ENCODE results near the gene GHRHR.

Gene GHRHR

DNA sequence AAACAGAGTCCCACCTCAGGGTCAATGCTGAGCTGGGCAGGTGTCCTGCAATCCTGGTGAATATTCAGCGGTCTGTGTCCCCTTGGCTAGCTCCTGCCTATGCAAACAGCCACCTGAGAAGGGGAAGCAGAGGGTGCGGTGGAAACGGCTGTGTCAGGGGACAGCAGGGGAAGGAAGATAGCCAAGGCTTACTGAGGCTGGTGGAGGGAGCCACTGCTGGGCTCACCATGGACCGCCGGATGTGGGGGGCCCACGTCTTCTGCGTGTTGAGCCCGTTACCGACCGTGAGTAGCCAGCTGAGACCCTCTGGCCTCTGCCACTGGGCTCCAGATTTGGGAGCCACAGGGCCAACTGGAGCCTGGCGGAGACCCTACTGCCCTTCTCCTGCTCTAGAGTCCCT, at the start of gene GHRHR:
TSS of gene GHRHR (plus strand) at position 112 of the 400 bp plus-strand sequence. CDS start at position 228, 116 bp downstream.
- no peak for DNase-seq

DNA sequence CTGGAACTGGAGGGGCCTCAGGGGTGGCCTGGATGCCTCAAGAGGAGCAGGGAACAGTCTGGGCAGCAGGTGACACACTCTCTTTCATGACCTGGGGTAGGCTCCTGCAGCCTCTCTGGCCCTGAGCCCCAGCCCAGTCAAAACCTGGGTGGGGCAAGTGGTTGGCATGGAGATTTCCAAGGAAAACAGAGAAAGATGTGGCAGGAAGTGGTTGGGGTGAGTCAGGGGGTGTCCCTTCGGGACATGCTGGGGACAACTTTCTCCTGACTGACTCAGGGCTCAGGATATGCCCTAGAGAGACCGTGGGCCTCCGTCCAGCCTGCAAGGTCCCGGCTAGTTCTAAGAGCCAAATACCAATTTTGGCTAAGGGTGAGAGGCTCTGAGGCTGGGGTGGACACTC, 49.2 kb upstream of the GHRHR start:
- peak; percentile 55 for DNase-seq

DNA sequence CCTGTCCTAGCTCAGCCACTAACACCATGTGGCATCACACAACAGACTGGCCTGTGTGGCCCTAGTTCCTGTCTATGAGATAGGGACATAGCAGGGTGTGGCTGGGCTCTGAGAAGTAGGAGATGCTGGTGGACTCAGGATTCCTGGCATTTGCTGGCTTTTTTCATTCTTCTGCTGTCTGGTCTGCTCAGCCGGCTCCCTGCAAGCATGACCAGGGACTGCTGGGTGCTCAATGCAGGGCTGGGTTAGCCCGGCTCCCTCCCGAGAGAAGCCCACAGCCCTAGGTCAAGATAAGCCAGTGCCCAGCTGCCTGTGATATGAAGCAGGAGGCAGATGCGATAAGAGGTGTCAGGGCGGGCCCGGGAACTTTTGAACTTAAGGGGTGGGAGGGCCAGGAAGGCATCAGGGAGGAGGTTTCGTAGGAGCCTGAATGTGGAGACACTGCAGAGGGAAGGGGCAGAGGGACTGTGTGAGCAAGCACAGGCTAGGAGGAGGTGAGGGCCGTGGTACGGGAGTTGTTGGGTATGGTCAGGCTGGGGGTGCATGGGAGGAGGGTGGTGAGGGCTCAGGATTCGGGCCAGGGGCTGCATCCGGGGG, 48.6 kb upstream of the GHRHR start:
- no peak for DNase-seq

DNA sequence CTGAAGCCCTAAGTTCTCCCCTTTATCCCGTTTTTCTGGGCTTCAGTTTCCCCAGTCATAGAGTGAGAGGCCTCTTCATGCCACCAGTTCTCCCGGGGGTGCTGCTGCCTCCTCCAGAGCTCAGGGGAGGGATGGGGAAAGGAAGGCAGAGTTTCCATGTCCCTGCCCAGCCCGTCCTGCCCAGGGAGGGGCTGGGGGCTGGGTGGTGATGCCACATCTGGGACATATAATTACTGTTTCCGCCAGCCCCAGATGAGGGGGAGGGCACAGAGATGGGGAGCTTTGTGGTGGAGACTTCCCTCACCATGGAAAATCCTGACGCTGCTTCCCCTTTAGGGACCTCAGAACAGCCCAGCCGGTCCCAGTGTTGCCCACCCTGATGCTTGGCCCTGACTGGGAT, 48.0 kb upstream of the GHRHR start:
- no peak for DNase-seq

DNA sequence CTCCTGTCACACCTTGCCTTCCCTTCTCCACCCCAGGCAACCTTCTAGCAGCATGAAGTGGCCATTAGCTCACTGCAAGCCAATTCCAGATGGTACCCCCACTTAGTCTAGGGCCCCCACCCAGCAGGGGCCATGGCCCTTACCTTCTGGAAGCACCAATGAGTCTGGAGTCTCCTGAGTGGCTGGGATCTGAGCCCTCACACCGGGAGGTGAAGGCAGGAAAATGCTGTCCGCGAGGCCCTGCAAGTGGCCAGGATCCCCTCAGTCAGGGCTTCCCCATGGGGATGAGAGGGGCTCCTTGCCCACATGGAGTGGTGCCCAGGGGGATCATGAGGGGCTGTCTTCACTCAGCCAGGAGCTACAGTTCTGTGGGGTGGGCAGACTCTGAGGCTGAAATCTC, 47.5 kb upstream of the GHRHR start:
- DNase-seq: no peak

DNA sequence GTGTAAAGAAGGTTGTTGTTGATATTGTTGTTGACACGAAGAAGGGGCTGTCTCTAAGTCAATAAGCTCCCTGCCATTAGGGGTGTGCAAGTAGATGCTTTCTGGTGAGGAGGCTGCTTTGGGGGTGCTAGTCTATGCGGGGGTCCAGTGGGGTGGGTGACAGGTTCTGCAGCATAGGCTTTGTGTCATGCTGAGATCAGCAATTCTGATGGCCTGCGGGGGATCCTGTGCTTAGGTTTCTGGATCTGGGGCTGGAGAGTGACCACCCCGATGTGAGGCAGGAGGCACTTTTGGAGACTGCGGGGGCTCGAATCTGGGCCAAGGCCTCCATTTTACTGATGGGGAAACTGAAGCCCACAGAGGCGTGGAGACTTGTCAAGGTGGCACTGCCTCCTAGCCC, 47.0 kb upstream of the GHRHR start:
- DNase-seq: no peak

DNA sequence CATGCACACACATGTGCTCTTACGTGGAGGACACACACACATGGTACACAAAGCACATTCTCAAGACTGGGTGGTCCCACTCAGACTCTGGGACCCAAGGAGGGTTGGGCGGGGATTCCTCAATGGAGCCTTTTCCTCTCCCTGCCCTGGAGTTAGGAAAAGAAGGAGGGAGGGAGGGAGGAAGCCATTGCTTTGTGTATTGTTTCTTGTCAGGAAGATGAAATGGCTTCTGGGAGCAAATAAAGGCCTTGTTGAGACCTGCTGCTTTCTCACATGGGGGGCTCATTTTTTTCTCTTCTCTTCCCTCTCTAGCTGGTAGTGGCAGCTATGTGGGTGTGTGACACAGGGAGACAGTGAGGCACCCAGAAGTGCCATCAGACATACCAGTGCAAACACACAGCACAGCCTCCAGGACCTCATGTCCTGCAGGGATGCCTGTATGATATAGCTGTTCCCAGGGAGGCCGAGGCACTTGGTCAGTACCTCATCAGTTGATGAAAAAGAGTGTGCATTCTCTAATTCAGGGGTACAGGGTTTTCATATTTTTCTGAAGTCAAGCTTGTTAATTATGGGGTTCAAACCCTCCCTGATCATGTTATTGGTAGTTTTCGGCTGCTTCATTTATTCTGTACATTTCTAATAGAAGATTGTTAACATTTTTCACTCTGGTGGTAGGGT, 46.4 kb upstream of the GHRHR start:
- no peak for DNase-seq

DNA sequence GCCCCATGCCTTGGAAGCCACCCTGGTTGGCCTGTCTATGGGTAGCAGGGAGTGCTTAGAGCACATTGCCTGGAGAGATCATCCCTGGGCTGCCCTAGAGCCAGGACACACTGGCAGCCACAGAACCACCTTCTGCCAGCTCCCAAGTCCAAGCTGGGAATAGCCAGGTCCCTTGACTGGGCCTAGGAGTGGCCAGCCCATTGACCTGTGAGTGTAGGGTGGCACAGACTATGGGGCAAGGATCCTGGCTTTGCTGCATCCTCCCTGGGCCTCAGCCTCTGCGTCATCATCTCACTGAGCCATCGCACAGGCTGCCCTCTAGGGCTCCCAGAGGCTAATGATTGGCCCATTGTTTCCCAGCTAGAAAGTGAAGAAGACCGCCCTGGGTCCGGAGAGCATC, 45.1 kb upstream of the GHRHR start:
- DNase-seq: no peak

DNA sequence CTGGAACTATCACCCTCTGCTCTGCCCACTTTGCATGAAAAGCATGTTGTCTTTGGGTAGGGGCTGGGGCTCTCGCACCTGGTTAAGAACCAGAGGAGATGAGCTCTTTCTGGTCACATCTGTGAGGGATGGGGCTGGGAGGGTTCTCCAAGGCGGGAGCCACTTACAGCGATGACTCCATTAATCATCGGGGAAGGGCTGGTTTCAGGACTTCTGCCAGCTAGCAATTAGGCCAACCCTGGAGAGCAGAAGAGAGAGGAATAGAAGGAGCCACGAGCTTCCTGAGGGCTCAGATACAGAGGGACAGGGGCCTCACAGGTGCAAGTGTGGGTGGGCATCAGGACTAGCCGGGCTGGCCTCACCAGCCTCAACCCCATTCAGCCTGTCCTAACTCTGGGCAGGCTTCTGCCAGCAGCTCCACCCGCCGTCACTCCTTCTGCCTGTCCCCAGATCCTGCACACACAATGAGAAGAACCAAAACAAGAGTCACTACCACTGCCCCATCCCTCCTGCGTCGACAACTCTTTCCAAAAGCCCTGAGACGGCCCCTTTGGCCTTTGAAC, 43.7 kb upstream of the GHRHR start:
- peak; percentile 41 for DNase-seq

DNA sequence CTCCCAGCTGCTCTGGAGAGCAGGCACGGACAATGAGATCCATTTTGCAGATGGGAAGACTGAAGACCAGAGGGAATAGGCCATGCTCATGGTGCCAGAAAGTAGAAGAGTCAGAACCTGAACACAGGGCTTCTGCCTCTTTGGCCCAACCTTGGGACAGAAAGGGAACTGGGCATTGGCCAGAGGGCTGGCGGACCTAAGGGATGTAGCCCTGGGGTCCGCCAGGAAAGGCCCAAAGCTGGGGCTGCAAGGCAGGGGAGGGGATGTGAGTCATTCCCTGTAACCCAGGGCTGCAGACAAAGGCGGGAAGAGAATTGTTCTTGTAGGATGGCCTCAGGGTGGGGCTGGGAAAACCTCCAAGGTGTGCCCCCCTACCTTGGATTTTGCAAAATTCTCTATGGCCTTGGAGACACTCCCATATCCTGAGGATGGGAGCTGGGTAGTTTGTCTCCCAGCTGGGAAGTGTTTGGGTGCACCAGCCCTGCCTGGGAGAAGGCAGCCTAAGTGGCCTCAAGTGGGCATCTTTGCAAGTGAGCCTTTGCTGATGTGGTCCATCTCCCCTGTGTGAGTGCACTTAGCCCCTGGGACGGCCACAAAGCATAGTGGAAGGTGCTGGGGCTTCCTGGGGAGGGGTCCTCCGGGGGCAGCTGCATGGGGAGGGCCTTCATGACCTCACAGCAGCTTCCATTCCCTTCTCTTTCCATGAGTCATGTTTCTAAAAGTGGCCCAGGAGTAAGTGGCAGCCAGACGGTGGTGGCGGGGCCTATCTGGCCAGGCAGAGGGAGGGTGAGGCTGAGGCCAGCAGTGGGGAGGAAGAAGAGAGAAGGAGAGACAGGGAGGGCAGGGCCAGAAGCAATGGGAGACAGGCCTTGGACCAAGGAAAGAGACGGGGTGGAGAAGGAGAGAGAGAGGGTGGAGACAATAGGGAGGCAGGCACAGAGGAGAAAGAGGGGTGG, 42.9 kb upstream of the GHRHR start:
- peak; percentile 56 for DNase-seq

DNA sequence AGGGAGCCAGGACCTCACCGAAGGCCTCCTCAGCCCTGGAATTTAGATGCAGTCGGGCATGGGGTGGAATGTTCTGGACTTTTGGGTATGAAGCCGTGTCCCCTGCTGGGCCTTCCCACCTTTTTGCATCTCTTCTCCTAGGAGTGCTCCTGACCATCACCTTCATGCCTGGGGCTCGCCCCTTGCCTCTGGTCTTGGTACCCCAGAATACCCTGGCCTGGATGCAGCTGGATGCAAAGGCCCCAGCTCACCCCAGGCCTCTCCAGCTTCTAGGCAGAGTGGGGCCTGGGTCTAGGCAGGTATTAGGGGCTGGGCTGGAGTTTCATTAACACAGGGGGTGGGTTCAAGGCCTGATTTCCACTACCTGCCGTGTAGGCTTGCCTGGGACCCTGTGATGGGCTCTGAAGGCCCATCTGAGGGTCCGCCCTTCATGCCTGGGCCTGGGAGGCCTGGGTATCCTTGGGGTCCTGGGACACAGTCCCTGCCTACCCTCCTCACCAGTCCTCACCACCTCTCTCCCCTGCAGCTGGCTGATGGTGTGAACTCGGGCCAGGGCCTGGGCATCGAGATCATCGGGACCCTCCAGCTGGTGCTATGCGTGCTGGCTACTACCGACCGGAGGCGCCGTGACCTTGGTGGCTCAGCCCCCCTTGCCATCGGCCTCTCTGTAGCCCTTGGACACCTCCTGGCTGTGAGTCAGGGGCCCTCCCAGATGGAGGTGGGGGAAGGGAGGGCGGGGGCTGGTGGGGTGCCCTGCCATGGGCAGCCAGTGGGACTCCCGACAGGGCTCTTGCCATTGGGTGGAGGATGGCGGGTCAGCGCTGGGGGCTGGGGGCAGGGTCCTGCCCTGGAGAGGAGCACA, 42.0 kb upstream of the GHRHR start:
- no peak for DNase-seq

DNA sequence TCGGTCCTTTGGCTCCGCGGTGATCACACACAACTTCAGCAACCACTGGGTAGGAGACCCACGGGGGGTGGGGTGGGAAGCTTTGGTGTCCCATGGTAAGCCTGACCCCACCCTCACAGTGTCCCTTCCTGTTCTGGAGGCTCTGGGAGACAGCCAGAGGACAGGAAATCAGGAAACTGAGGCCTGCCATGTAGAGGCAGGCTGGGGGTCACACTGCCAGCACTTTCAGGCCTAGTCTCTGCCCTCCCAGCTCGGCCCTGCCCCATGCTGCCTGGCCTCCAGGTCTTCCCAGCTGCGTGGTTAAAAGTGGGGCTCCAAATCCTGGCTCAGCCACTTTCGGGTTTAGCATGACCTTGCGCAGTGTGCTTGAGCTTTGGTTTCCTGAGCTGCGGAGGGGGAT, 41.2 kb upstream of the GHRHR start:
- DNase-seq: no peak

DNA sequence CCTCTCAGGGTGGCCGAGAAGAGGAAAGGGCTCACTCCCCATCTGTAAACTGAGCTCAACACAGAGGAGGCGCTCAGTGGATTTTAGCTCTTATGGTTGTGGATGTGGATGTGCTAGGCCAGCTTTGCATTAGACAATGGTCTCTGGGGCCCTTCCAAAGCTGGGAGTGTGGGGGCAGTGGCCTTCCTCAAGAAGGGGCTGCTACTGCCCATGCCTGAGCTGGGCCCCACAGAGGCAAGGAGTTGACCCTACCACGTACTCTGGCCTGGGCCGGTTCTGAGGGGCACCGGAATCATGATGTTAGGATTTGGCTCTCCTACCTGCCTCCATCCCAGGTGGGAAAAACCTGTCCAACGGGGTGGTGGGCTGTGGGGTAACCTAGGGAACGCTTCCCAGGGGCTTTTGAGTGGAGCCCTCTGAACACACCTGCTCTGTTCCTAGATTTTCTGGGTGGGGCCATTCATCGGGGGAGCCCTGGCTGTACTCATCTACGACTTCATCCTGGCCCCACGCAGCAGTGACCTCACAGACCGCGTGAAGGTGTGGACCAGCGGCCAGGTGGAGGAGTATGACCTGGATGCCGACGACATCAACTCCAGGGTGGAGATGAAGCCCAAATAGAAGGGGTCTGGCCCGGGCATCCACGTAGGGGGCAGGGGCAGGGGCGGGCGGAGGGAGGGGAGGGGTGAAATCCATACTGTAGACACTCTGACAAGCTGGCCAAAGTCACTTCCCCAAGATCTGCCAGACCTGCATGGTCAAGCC, 40.6 kb upstream of the GHRHR start:
- DNase-seq: no peak

DNA sequence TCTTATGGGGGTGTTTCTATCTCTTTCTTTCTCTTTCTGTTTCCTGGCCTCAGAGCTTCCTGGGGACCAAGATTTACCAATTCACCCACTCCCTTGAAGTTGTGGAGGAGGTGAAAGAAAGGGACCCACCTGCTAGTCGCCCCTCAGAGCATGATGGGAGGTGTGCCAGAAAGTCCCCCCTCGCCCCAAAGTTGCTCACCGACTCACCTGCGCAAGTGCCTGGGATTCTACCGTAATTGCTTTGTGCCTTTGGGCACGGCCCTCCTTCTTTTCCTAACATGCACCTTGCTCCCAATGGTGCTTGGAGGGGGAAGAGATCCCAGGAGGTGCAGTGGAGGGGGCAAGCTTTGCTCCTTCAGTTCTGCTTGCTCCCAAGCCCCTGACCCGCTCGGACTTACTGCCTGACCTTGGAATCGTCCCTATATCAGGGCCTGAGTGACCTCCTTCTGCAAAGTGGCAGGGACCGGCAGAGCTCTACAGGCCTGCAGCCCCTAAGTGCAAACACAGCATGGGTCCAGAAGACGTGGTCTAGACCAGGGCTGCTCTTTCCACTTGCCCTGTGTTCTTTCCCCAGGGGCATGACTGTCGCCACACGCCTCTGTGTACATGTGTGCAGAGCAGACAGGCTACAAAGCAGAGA, 39.9 kb upstream of the GHRHR start:
- no peak for DNase-seq

DNA sequence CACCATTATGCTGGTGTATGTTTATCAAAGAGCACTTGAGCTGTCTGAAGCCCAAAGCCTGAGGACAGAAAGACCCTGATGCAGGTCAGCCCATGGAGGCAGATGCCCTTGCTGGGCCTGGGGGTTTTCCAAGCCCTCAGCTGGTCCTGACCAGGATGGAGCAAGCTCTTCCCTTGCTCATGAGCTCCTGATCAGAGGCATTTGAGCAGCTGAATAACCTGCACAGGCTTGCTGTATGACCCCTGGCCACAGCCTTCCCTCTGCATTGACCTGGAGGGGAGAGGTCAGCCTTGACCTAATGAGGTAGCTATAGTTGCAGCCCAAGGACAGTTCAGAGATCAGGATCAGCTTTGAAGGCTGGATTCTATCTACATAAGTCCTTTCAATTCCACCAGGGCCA, 39.1 kb upstream of the GHRHR start:
- no peak for DNase-seq

DNA sequence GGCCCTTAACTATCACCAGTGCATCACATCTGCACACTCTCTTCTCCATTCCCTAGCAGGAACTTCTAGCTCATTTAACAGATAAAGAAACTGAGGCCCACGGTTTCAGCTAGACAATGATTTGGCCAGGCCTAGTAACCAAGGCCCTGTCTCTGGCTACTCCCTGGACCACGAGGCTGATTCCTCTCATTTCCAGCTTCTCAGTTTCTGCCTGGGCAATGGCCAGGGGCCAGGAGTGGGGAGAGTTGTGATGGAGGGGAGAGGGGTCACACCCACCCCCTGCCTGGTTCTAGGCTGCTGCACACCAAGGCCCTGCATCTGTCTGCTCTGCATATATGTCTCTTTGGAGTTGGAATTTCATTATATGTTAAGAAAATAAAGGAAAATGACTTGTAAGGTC, 38.6 kb upstream of the GHRHR start:
- DNase-seq: no peak

DNA sequence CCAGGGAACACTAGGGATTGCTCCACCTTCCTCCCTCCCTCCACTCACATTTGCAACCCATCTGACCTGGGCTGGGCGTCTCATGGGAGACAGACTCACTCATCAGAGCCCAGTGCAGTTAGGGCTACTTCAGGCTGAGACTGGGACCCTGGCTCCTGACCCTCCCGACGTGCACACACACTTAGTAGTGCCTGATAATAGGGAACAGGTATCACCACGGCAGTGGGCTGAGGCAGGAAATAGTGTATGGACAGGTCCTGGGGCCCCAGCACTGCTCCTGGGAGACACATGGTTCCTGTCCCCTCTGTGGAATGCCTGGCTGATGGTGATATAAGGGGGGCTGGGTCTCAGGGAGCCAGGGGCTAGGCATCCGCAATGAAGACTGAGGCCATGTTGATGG, 37.8 kb upstream of the GHRHR start:
- no peak for DNase-seq

DNA sequence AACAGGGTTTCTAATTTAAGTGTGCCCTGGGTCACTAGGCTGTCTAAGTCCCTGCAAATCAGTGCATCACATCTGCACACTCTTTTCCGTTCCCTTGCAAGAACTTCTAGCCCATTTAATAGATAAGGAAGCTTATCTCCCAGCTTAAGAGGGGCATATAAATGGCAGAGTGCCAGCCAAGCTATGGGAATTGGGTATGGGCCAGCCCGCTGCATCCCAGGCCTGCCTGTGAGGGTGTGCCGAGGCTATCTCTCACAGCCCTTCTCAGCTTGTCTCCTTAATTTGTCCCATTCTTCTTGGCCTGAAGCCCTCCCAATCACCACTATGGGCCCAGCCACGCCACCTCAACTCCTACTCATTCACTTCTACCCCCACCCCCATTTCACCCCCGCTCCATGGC, 37.4 kb upstream of the GHRHR start:
- no peak for DNase-seq

DNA sequence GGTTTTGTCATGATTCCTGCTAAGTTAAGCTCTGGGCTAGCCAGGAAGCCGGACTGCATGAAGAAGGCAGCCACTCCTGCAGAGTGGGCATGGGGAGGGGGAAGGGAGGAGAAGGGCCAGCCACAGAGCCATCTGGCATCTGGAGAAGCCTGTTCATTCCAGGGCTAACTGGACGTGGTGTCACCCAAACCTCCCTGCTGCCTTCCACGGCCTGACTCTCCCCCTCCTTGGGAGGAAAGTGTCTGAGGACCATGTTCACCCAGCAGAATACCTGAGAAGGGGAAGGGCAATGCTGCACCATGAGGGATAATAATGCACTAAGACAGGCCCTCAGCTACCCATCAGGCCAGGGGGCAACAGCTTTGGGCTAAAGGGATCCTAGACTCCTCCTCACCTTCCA, 36.7 kb upstream of the GHRHR start:
- DNase-seq: no peak

DNA sequence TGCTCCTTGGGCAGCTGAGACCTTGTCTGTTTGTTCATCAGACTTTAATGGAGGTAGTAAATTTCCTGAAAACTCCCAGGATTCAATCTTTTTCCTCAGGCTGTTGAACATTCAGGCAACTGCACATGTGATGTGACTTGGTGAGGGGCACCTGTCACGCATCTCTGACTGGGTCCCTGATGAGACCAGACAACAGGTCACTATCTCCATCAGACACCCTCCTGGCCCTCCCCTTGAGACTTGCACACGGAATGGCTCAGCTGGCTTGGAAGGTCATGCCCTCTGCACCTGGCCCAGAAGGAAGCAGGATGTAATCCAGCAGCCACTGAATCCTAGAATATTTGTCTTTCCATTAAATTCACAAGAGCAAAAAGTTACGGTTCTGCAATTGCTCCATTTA, 36.2 kb upstream of the GHRHR start:
- DNase-seq: no peak

DNA sequence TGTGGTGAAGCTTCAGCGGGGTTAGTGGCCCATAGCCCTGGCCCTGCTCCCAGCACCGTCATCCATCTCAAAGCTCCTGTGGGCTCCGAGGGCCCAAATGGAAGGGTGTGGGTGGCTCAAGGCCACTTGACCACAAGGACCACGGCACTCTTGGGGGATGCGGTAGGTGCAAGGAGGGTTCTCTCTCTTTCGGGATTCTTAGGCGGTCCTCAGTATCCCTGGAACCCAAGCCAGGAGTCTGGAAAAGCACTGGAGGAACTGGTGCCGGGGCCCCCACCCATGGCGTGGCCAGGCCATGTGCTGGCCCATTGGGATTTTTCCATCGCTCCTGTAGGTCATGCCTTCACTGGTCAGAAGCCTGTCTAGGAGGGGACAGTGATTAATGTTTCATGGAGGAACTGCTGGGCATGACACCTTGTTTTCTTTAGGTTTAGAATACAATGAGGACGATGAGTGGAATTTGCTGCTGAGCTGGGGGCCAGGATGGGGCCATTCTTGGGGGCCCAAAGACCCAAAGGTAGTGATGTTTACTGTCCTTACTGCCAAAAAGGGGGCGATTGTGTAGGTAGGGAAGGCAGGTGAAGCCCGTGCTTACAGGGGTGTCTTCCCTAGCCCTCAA, 35.4 kb upstream of the GHRHR start:
- no peak for DNase-seq
